ENCODE data around the gene ADH5.
"Not testable (repeated sequence)": the region's sequence is repeated elsewhere in the genome, so short reads cannot be mapped to it uniquely, and the experiment has no call there.

ADH5 gene

DNA sequence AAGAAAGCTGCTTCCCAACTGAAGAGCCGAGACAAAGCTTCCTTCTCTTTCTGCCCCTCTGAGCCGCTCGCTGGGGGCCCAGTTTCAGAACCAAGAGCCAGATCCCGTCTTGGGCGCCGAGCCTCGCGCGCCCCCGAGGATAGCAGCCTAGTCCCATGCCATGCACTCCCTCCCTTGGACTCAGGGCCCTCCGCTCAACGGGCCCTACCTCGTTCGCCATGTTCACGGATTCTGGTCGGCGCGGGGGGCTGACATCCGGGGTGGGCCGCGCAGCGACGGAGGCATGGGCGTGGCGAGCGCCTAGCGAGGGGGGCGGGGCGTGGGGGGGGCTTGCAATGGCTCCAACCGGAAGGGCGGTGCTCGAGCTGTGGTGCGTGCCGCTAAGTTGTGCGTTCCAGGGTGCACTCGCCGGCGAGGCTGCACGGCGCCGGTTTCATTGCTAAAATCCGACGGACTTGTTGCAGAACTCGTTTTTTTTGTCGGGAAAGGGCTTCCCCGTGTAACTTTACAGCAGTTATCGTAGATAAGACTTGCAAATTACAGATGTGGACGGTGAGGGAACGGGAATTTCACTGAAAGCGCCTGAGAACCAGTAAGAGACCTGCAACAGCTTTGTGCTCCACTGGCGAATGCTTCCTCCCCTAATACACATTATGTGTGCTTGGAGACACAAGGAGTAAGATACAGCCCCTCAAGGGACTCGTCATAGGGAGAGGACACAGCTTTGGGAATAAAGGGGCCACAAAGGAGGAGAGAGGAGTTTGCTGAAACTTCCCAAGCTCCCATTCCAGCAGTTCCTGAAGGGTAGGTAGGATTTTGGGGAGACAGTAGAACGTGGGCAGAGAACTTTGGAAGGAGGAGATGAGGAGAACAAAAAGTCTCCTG lies at the start of gene ADH5:
ADH5 (minus strand) TSS at position 308 of the 885 bp plus-strand sequence; CDS start at position 220, 88 bp downstream.
- DNase-seq: peak; percentile 92

DNA sequence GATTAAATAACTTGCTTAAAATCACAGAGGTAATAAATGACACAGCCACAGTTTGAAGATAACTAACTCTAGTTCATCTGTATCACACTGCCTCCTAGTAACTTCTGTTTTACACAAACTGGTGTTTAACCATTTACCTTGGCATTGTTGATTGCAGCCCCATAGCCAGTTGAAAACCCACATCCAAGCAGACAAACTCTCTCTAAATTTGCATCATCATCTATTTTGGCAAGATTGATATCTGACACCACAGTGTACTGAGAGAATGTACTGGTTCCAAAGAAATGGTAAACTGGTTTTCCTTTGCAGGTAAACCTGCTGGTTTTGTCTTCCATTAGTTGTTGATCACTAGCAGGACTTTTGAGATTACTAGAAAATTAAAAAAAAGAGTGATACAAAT lies 47.7 kb upstream of the ADH5 start:
- no peak for DNase-seq

GRCh38 chr4:99135541-99136162 lies 47.1 kb upstream of the ADH5 start:
- DNase-seq: no peak

GRCh38 chr4:99134586-99134985 lies 46.0 kb upstream of the ADH5 start:
- no peak for DNase-seq

- DNase-seq: no peak
Observed at GRCh38 chr4:99131378-99131777, 42.8 kb upstream of the ADH5 start.

DNA sequence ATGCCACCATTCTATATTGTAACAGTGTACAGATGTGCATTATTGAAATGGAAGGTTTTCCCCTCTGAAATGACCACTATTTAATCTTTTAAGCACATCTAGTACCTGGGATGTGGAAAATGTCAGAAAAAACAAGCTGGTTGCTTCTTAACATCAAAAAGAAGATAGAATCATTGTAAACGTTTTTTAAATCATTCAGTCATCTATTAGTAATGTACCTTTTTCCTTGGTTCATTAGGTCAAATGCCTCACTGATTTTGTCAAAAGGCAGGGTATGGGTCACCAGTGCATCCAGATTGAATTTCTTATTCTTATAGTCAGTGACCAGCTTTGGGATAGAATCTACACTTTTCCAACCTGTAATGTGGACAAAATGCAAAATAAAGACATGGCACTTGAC lies 37.8 kb upstream of the ADH5 start:
- DNase-seq: no peak

DNA sequence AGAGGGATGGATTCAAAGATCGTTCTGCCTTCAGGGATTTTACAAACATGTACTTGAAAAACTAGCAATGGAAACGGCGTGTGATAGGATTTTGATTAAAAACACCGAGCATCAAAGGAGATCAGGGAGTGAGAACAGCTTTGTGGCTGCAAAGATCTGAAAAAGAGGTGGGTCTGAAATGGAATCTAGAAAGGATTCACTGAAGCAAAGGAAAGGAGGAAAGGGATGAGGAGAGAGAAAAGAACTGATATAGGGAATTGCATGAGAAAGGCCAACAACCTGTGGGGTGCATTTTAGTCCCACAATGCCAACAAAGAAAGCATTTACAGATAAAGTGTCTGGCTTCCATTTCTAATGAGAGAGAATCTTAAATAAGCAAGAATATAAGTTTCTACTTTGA lies 32.4 kb upstream of the ADH5 start:
- no peak for DNase-seq

DNA sequence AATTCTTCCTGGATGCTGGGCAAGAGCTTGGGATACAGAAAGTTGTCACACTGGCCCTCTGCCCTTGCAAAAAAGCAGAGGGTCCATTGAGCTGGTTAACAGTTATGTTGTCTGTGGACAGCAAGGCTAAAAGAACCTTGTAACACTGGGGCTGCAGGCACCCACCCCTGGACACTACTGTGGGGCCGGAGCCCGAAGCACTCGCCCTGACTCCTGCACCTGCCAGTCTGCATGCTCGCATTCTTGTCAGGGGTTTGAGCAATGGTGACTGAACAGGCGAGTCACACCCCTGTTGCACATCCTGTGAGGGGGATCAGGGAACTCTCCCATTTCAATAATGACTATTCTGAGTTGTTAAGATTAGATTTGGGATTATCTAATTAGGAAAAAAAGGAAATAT lies 31.9 kb upstream of the ADH5 start:
- no peak for DNase-seq

- no peak for DNase-seq
Observed at GRCh38 chr4:99117876-99118693, 29.5 kb upstream of the ADH5 start.

DNA sequence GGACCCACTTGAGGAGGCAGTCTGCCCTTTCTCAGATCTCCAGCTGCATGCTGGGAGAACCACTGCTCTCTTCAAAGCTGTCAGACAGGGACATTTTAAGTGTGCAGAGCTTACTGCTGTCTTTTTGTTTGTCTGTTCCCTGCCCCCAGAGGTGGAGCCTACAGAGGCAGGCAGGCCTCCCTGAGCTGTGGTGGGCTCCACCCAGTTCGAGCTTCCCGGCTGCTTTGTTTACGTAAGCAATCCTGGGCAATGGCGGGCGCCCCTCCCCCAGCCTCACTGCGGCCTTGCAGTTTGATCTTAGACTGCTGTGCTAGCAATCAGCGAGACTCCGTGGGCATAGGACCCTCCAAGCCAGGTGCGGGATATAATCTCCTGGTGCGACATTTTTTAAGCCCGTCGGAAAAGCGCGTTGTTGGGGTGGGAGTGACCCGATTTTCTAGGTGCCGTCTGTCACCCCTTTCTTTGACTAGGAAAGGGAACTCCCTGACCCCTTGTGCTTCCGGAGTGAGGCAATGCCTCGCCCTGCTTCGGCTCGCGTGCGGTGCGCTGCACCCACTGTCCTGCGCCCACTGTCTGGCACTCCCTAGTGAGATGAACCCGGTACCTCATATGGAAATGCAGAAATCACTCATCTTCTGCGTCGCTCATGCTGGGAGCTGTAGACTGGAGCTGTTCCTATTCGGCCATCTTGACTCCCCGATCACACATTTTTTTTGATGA lies 28.7 kb upstream of the ADH5 start:
- DNase-seq: not testable (repeated sequence)

- DNase-seq: not testable (repeated sequence)
Observed at GRCh38 chr4:99109286-99109685, 20.7 kb upstream of the ADH5 start.

GRCh38 chr4:99104153-99104552 lies 15.6 kb upstream of the ADH5 start:
- no peak for DNase-seq

DNA sequence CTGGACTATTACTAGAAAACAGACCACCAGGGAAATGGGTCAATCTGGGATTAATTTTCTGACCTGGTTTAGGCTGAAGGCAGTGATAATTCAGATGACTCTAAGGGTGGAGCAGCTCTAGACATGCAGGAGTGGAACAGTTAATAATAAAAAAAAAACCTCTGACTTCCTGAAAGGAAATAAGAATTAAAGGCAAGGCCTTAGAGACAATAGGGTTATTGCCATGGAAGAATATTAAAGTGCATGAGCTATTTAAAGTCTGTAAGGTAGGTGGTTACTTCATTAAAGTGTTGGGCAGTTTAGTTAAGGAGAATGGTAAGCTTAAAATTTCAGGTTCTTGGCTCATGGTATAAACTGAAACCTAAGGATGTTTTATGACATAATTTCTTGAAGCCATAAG lies 14.6 kb upstream of the ADH5 start:
- DNase-seq: no peak

DNA sequence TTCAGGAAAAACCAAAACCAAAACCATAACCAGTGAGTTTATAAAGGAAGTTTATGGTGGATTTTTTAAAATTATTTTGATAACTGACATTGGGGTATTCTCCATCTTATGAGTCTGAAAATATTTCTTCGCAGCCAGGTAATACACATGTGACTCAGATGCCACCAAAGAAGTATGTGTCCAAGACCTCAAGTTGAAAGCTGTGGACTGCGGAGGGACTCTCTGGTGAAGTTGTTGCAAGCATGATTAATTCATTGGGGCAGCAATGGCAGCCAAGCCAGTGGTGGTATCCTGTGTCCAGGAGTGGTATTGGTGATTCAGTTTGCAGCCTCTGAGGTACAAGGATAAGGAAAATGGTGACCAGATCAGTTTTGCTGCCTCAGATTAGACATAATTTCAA lies 14.0 kb upstream of the ADH5 start:
- no peak for DNase-seq

GRCh38 chr4:99100876-99101275 lies 12.3 kb upstream of the ADH5 start:
- DNase-seq: no peak

GRCh38 chr4:99099814-99100213 lies 11.2 kb upstream of the ADH5 start:
- DNase-seq: not testable (repeated sequence)

DNA sequence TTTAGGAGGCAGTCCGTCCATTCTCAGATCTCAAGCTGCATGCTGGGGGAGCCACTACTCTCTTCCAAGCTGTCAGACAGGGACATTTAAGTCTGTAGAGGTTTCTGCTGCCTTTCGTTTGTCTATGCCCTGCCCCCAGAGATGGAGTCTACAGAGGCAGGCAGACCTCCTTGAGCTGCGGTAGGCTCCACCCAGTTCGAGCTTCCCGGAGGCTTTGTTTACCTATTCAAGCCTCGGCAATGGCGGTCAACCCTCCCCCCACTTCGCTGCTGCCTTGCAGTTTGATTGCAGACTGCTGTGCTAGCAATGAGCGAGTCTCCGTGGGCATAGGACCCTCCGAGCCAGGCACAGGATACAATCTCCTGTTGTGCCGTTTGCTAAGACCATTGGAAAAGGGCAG lies 10.7 kb upstream of the ADH5 start:
- DNase-seq: no peak

GRCh38 chr4:99091841-99092240 lies 3.3 kb upstream of the ADH5 start:
- not testable (repeated sequence) for DNase-seq

GRCh38 chr4:99091216-99091575 lies 2.6 kb upstream of the ADH5 start:
- DNase-seq: no peak

DNA sequence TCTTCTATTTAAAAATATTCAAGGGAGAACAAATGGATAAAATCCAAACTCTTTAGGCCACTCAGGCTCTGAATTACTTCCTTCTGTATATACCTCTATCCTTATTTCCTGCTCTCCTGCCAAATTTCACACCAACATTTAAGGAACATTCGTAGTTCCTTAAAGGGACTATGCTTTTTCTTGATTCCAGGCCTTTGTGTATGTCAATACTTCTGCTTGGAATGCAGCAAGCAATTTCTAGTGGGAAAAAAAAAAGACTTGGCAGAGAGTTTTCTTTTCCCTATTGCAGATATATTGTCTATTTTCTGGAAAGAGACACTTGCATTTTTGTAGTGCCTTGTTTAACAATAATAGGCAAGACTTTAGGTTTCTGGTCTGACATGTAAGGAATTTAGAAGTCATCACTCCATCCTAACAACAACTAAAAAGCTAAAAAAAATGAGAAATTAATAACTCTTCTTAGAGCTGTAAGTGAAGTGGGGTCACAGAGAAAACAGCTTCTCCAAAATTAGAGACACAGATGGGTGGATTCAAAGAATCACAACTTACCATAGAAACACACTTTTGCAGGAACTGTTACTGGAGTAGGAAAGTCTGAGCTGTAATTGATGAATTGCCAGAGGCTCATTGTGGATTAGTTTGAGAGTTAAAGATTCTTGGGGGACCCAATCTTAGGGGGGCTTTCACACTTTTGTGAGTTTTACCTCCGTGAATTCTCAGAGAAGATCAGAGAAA lies 2.1 kb upstream of the ADH5 start:
- DNase-seq: no peak

- DNase-seq: peak; percentile 6
Observed at GRCh38 chr4:99088023-99088449, 552 bp downstream of the ADH5 start.

GRCh38 chr4:99084595-99084994 lies 4.0 kb downstream of the ADH5 start:
- DNase-seq: no peak
